Endothelial cell of umbilical vein (primary cell): ENCODE data around the gene PALD1. TPM values are rescaled to one million over a fixed set of nuclear protein-coding genes. Genes with fewer than 3 reads are reported as not detected.

Experiments
- BruUV-seq: library from RNA; stranded (reverse); fragments of 400-500 nt; replicated peaks from 2 replicates; lab custom pipeline; 2021; lab: Mats Ljungman, UMichigan
- CTCF ChIA-PET: fragments of 300-600, 350-600 bp; sonication (Branson Sonifier 250); formaldehyde crosslinking; loops from one replicate; lab custom pipeline; 2021; ENCODE audit warnings: antibody characterized with exemption, inconsistent platforms; lab: Charles Lee
- POLR2A ChIA-PET: fragments of 300-600, 350-600 bp; sonication (Branson Sonifier 250); formaldehyde crosslinking; loops from one replicate; lab custom pipeline; 2021; ENCODE audit warnings: antibody characterized with exemption, inconsistent platforms; lab: Charles Lee
- DNase-seq: peaks from one replicate; pipeline ENCODE4 v3.0.0-alpha.2; 2011; ENCODE audit warnings: low read depth, low spot score
- FAIRE-seq: peaks from 2 replicates; lab custom pipeline; 2011; peaks lifted over from hg19 to GRCh38; lab: Jason Lieb, UNC
- H2AFZ ChIP-seq: 2 replicates; pipeline ENCODE4 v1.6.0; 2012; ENCODE audit warnings: low read depth, low read length, control low read depth, inconsistent platforms
- H3K27ac ChIP-seq: 2 replicates; pipeline ENCODE4 v1.5.1; 2011; ENCODE audit warnings: low read depth, mild to moderate bottlenecking, control low read depth, low read length, moderate library complexity; ENCODE audit not compliant: insufficient read depth
- H3K27me3 ChIP-seq, 2 experiments: 2 replicates each; pipeline versions ENCODE4 v1.6.0 to v1.6.1; 2011; ENCODE audit warnings: low read length in 2 of 2, mixed read lengths in 1 of 2; ENCODE audit not compliant: control insufficient read depth in 2 of 2, insufficient read depth in 2 of 2
- H3K36me3 ChIP-seq, 2 experiments: 2 replicates in 1 of 2; 3 replicates in 1 of 2; pipeline ENCODE4 v1.5.1; 2011; ENCODE audit warnings: low read length in 2 of 2, mild to moderate bottlenecking in 1 of 2, moderate library complexity in 1 of 2; ENCODE audit not compliant: control insufficient read depth in 2 of 2, insufficient read depth in 2 of 2; ENCODE audit errors: extremely low read depth in 1 of 2
- H3K4me1 ChIP-seq: 3 replicates; pipeline ENCODE4 v1.5.1; 2011; ENCODE audit warnings: mild to moderate bottlenecking, low read length; ENCODE audit not compliant: control insufficient read depth, insufficient read depth; ENCODE audit errors: extremely low read depth
- H3K4me2 ChIP-seq: 2 replicates; pipeline ENCODE4 v1.6.1; 2011; ENCODE audit warnings: low read length, control low read depth, mixed read lengths; ENCODE audit not compliant: insufficient read depth
- H3K4me3 ChIP-seq, 3 experiments: fragments of 200-600 bp in 1 of 3; sonication (generic), shearing (Covaris generic) in 1 of 3; replicated peaks in 1 of 3; 2 replicates each; pipeline ENCODE4 v1.5.1; 2011 to 2016; ENCODE audit warnings: control low read depth in 3 of 3, low read length in 3 of 3, mild to moderate bottlenecking in 2 of 3, inconsistent platforms in 1 of 3, low read depth in 1 of 3, moderate library complexity in 1 of 3; ENCODE audit not compliant: insufficient read depth in 1 of 3
- H3K79me2 ChIP-seq: 2 replicates; pipeline ENCODE4 v1.6.0; 2012; ENCODE audit warnings: low read length, inconsistent platforms; ENCODE audit not compliant: control insufficient read depth, insufficient read depth
- H3K9ac ChIP-seq: replicated peaks from 2 replicates; pipeline ENCODE3; 2011; ENCODE audit warnings: low read length, control low read depth; ENCODE audit not compliant: insufficient read depth; ENCODE audit errors: extremely low read depth
- H3K9me1 ChIP-seq: replicated peaks from 3 replicates; pipeline ENCODE4 v1.6.0; 2011; ENCODE audit warnings: mild to moderate bottlenecking, low read length; ENCODE audit not compliant: control insufficient read depth, insufficient read depth; ENCODE audit errors: extremely low read depth
- H3K9me3 ChIP-seq: replicated peaks from 2 replicates; pipeline ENCODE4 v1.5.1; 2012; ENCODE audit warnings: low read length, inconsistent platforms; ENCODE audit not compliant: control insufficient read depth, insufficient read depth
- H4K20me1 ChIP-seq: replicated peaks from 2 replicates; pipeline ENCODE3; 2011; ENCODE audit warnings: mild to moderate bottlenecking, low read length; ENCODE audit not compliant: control insufficient read depth, insufficient read depth; ENCODE audit errors: extremely low read depth
- EZH2 ChIP-seq: IDR thresholded peaks from 2 replicates; pipeline ENCODE4 v1.6.1; 2012; ENCODE audit warnings: borderline replicate concordance, low read depth, mild to moderate bottlenecking, moderate library complexity, low read length, inconsistent platforms; ENCODE audit not compliant: severe bottlenecking
- FOS ChIP-seq: IDR thresholded peaks from 2 replicates; pipeline ENCODE4 v1.6.1; 2011; ENCODE audit warnings: mild to moderate bottlenecking, low read length, moderate library complexity, borderline replicate concordance; ENCODE audit not compliant: insufficient read depth
- GATA2 ChIP-seq: IDR thresholded peaks from 2 replicates; pipeline ENCODE4 v1.7.0; 2011; ENCODE audit warnings: low read depth, mild to moderate bottlenecking, moderate library complexity, mixed read lengths, low read length; ENCODE audit not compliant: insufficient read length, insufficient read depth
- JUN ChIP-seq: IDR thresholded peaks from 2 replicates; pipeline ENCODE4 v1.6.1; 2011; ENCODE audit warnings: borderline replicate concordance, low read depth; ENCODE audit not compliant: insufficient read length, insufficient read depth
- MYC ChIP-seq: IDR thresholded peaks from one replicate; pipeline ENCODE4 v1.6.1; 2011; ENCODE audit warnings: mild to moderate bottlenecking, low read depth, low read length
- POLR2A ChIP-seq: IDR thresholded peaks from 2 replicates; pipeline ENCODE4 v1.6.1; 2012; ENCODE audit warnings: low read depth, mild to moderate bottlenecking, control low read depth, low read length
- POLR2AphosphoS5 ChIP-seq: IDR thresholded peaks from 2 replicates; pipeline ENCODE4 v1.6.1; 2012; ENCODE audit warnings: low read depth, mild to moderate bottlenecking, control low read depth, low read length, moderate library complexity; ENCODE audit not compliant: insufficient read depth
- dilution Hi-C: fragments of 300-500 bp; cut with MboI; formaldehyde crosslinking; loops from one replicate; pipeline ENCODE4 v1.15.0; 2019; ENCODE audit warnings: low sequenced_read_pairs; ENCODE audit not compliant: extremely low pct_ligation_motif_present
- intact Hi-C: fragments of 100-400 bp; cut with micrococcal nuclease; formaldehyde crosslinking; loops from one replicate; pipeline ENCODE4 v1.10.0; 2022
- polyA plus RNA-seq, 4 experiments: library from polyadenylated mRNA; depleted of rRNA in 3 of 4; stranded (reverse) in 3 of 4; unstranded in 1 of 4; fragments of >200 nt; gene quantifications; 2 replicates each; pipeline versions ENCODE4 v1.2.1 to v1.2.3, GENCODE V29; 2011 to 2012; ENCODE audit warnings: missing spikeins in 1 of 4
- total RNA-seq: library from RNA; stranded (reverse); gene quantifications from 2 replicates; pipeline ENCODE4 v1.2.3, GENCODE V29; 2021
- TF ChIP-seq, protein P1 (sequence below): IDR thresholded peaks from 2 replicates; pipeline ENCODE4 v1.6.1; 2011; ENCODE audit not compliant: insufficient read depth, insufficient read length
- TF ChIP-seq, protein P2 (sequence below), 2 donors: IDR thresholded peaks; 1 replicate in 1 of 2; 2 replicates in 1 of 2; pipeline ENCODE4 v1.5.1; 2011; ENCODE audit warnings: low read length in 2 of 2, mild to moderate bottlenecking in 2 of 2, moderate library complexity in 2 of 2, control low read depth in 1 of 2, inconsistent platforms in 1 of 2, low read depth in 1 of 2; ENCODE audit not compliant: insufficient read depth in 1 of 2; ENCODE audit errors: extremely low read depth in 1 of 2

PALD1 gene
- total and polyA plus RNA-seq, 2 donors (not counting 3 experiments of a cell fraction or from before 2014, with no cell fraction given), result 16.6 to 73.3 TPM

DNA sequence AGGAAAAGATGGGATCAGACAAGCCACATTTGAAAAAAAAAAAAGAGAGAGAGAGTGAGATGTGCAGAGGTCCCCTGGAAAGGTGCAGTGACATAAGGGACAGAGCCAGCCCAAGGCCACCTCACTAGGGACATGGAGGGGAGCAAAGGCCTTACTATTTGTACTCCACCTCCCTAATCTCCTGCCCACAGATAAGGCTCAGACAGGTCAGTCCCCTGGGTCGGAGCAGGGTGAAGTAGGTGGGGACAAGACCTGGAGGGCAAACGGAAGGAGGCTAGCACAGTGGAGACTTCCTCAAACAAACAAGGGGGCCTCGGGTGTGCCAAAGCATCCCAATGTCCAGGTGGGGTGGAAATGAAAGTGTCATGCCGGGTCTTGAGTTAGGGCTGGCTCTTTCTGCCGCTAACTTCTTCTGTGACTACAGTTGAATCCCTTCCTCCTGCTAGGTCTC, 117.0 kb downstream of the PALD1 start:
- CTCF ChIA-PET, result no interaction called here
- intact Hi-C loops (no loop called here), dilution Hi-C loops (no loop called here)
- Histone ChIP-seq H3K79me2 (no peaks in the 10 kb centered on the region), H2AFZ (no peak overlapping the region), H3K27me3 (peaks cover 3% of the 10 kb centered on the region in 2 experiments), H4K20me1 (no peaks in the 10 kb centered on the region), H3K36me3 (no peaks in the 10 kb centered on the region), H3K9me3 (no peaks in the 10 kb centered on the region), H3K9ac (no peak overlapping the region), H3K4me2 (no peak overlapping the region), H3K27ac (no peak overlapping the region), H3K4me3 (no peak overlapping the region), H3K9me1 (no peaks in the 10 kb centered on the region), H3K4me1 (no peaks in the 10 kb centered on the region)
- TF ChIP-seq, protein P1, sequence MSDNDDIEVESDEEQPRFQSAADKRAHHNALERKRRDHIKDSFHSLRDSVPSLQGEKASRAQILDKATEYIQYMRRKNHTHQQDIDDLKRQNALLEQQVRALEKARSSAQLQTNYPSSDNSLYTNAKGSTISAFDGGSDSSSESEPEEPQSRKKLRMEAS, result no peak
- TF ChIP-seq GATA2 (no peak), JUN (no peak), MYC (no peak), POLR2AphosphoS5 (no peak), FOS (no peak), EZH2 (no peak), POLR2A (no peak)
- TF ChIP-seq, protein P2, sequence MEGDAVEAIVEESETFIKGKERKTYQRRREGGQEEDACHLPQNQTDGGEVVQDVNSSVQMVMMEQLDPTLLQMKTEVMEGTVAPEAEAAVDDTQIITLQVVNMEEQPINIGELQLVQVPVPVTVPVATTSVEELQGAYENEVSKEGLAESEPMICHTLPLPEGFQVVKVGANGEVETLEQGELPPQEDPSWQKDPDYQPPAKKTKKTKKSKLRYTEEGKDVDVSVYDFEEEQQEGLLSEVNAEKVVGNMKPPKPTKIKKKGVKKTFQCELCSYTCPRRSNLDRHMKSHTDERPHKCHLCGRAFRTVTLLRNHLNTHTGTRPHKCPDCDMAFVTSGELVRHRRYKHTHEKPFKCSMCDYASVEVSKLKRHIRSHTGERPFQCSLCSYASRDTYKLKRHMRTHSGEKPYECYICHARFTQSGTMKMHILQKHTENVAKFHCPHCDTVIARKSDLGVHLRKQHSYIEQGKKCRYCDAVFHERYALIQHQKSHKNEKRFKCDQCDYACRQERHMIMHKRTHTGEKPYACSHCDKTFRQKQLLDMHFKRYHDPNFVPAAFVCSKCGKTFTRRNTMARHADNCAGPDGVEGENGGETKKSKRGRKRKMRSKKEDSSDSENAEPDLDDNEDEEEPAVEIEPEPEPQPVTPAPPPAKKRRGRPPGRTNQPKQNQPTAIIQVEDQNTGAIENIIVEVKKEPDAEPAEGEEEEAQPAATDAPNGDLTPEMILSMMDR (IDR thresholded peaks at IDR 0.05; ENCODE audit: extremely low read depth in 1 of 2, insufficient read depth in 1 of 2, low read depth in 1 of 2, low read length in 2 of 2), result no peak
- no peak for DNase-seq
- no TSS peak for BruUV-seq
- POLR2A ChIA-PET, result no interaction called here
- FAIRE-seq, result no peak
